Astrocyte (in vitro differentiated cells and primary cell): Measurements from ENCODE around the gene ALOXE3. TPM values are rescaled to one million over a fixed set of nuclear protein-coding genes. Genes with fewer than 3 reads are reported as not detected.

Source experiments
- DNase-seq: peaks from one replicate; pipeline ENCODE4 v3.0.0-alpha.2; 2010; ENCODE audit warnings: low read depth
- FAIRE-seq: peaks from 2 replicates; lab custom pipeline; 2011; peaks lifted over from hg19 to GRCh38; lab: Jason Lieb, UNC
- H2AFZ ChIP-seq: 2 replicates; pipeline ENCODE4 v1.6.0; 2012; ENCODE audit warnings: low read depth, low read length, inconsistent platforms
- H3K27ac ChIP-seq: 2 replicates; pipeline ENCODE4 v1.5.1; 2011; ENCODE audit warnings: low read depth, low read length, inconsistent platforms
- H3K27me3 ChIP-seq: 2 replicates; pipeline ENCODE4 v1.6.0; 2011; ENCODE audit warnings: low read length, inconsistent platforms; ENCODE audit not compliant: insufficient read depth
- H3K36me3 ChIP-seq: 2 replicates; pipeline ENCODE4 v1.5.1; 2011; ENCODE audit warnings: low read length, inconsistent platforms; ENCODE audit not compliant: insufficient read depth
- H3K4me1 ChIP-seq: 2 replicates; pipeline ENCODE4 v1.5.1; 2011; ENCODE audit warnings: low read length, inconsistent platforms; ENCODE audit not compliant: insufficient read depth
- H3K4me2 ChIP-seq: 2 replicates; pipeline ENCODE4 v1.6.0; 2012; ENCODE audit warnings: low read length, inconsistent platforms
- H3K4me3 ChIP-seq: 2 replicates; pipeline ENCODE4 v1.5.1; 2011; ENCODE audit warnings: low read depth, mild to moderate bottlenecking, low read length, inconsistent platforms; ENCODE audit not compliant: insufficient read depth
- H3K79me2 ChIP-seq: 2 replicates; pipeline ENCODE4 v1.6.0; 2012; ENCODE audit warnings: mild to moderate bottlenecking, low read length, inconsistent platforms; ENCODE audit not compliant: insufficient read depth
- H3K9ac ChIP-seq: 2 replicates; pipeline ENCODE4 v1.6.0; 2012; ENCODE audit warnings: mild to moderate bottlenecking, low read length, inconsistent platforms
- H3K9me3 ChIP-seq: 2 replicates; pipeline ENCODE4 v1.5.1; 2012; ENCODE audit warnings: low read depth, mild to moderate bottlenecking, low read length, inconsistent platforms; ENCODE audit not compliant: insufficient read depth
- H4K20me1 ChIP-seq: 2 replicates; pipeline ENCODE4 v1.6.0; 2012; ENCODE audit warnings: low read length, inconsistent platforms; ENCODE audit not compliant: insufficient read depth
- H3K27ac Mint-ChIP-seq: one replicate; pipeline ENCODE4 v1.8.0; 2021; ENCODE audit warnings: mild to moderate bottlenecking, mixed read lengths; ENCODE audit not compliant: unreplicated experiment
- H3K27me3 Mint-ChIP-seq: one replicate; pipeline ENCODE4 v1.8.0; 2021; ENCODE audit warnings: low read depth, mixed read lengths; ENCODE audit not compliant: unreplicated experiment
- H3K36me3 Mint-ChIP-seq: one replicate; pipeline ENCODE4 v1.8.0; 2021; ENCODE audit warnings: low read depth, mixed read lengths; ENCODE audit not compliant: unreplicated experiment
- H3K4me1 Mint-ChIP-seq: one replicate; pipeline ENCODE4 v1.8.0; 2021; ENCODE audit warnings: low read depth, mixed read lengths; ENCODE audit not compliant: unreplicated experiment
- H3K4me3 Mint-ChIP-seq: one replicate; pipeline ENCODE4 v1.8.0; 2021; ENCODE audit warnings: mild to moderate bottlenecking, moderate library complexity, mixed read lengths; ENCODE audit not compliant: unreplicated experiment
- H3K9me3 Mint-ChIP-seq: one replicate; pipeline ENCODE4 v1.8.0; 2021; ENCODE audit warnings: mild to moderate bottlenecking, mixed read lengths; ENCODE audit not compliant: unreplicated experiment
- CTCF ChIP-seq: IDR thresholded peaks from 2 replicates; pipeline ENCODE4 v1.5.1; 2011; ENCODE audit warnings: low read depth, mild to moderate bottlenecking, inconsistent platforms, low read length, moderate library complexity; ENCODE audit not compliant: insufficient read depth
- EZH2 ChIP-seq: IDR thresholded peaks from 2 replicates; pipeline ENCODE4 v1.6.1; 2012; ENCODE audit warnings: mild to moderate bottlenecking, low read length, inconsistent platforms; ENCODE audit not compliant: insufficient read depth
- total RNA-seq: library from RNA; stranded (reverse); gene quantifications from 2 replicates; pipeline ENCODE4 v1.2.1, GENCODE V29; 2021

Gene ALOXE3
- total RNA-seq, 1 donor from 2014 or later = 0.82 TPM

GRCh38 chr17:8073627-8074484 is 44.5 kb downstream of the ALOXE3 start:
- TF ChIP-seq EZH2 (no peak), CTCF (peak; percentile 63)
- peaks cover 1% of the 10 kb centered on the region for H3K36me3 Mint-ChIP-seq
- peaks cover 63% of the 10 kb centered on the region for H3K27me3 ChIP-seq
- DNase-seq (peak; percentile 21), FAIRE-seq (no peak)
- no peak overlapping the region for H3K27ac Mint-ChIP-seq
- peaks cover 4% of the 10 kb centered on the region for H3K4me1 Mint-ChIP-seq
- H3K4me1 ChIP-seq = peaks cover 2% of the 10 kb centered on the region
- H3K4me3 ChIP-seq = no peak overlapping the region
- no peaks in the 10 kb centered on the region for H3K9me3 ChIP-seq
- H3K27ac ChIP-seq = no peak overlapping the region
- peaks cover 95% of the 10 kb centered on the region for H3K27me3 Mint-ChIP-seq
- no peak overlapping the region for H3K4me3 Mint-ChIP-seq
- H4K20me1 ChIP-seq = no peaks in the 10 kb centered on the region
- peaks cover 2% of the 10 kb centered on the region for H3K9me3 Mint-ChIP-seq
- H3K4me2 ChIP-seq = peak overlapping the region; percentile 52
- H3K79me2 ChIP-seq = no peaks in the 10 kb centered on the region
- H3K36me3 ChIP-seq = no peaks in the 10 kb centered on the region
- H2AFZ ChIP-seq = peak overlapping the region; percentile 26
- no peak overlapping the region for H3K9ac ChIP-seq

DNA sequence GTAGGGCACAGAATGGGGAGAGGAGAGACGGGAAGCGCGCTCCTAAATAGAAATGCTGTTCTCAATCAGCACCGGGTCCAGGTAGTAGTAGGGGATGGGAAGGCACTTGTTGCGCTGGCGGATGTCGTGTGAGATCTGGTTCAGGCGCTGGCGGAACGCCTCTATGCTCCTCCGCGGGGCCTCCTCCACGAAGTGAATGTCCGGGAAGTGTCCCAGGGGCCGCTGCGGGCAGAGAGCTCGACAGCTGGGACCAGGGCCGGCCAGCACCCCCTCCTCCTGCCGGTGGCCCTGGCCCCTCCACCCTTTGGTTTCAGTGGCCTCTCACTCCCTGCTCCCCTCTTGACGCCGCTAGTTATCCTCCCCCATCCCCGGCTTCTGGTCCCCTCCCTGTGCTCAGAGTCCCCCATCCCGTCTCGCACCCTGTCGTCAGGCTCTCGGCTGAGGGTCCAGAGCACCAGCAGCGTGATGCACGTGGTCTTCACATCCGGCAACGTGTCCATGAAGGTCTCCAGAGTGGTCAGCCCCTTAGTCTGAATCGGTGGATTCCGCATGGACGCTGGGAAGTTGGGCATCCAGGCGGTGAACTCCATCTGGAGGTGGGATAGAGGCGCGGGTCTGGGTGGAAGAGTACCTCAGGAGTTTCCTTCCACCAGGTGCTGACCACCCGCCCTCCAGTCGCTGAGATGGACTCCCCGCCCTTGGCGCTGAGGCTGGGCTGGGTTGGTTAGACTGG is 45.4 kb downstream of the ALOXE3 start:
- peaks cover 99% of the 10 kb centered on the region for H3K27me3 Mint-ChIP-seq
- H3K4me2 ChIP-seq = peak overlapping the region; percentile 8
- H3K27ac Mint-ChIP-seq = peak overlapping the region; percentile 7
- FAIRE-seq (no peak), DNase-seq (no peak)
- H3K27ac ChIP-seq = no peak overlapping the region
- H3K9ac ChIP-seq = no peak overlapping the region
- H3K79me2 ChIP-seq = no peaks in the 10 kb centered on the region
- H3K36me3 Mint-ChIP-seq = peaks cover 1% of the 10 kb centered on the region
- H3K9me3 ChIP-seq = no peaks in the 10 kb centered on the region
- H3K27me3 ChIP-seq = peaks cover 60% of the 10 kb centered on the region
- H3K36me3 ChIP-seq = no peaks in the 10 kb centered on the region
- peaks cover 3% of the 10 kb centered on the region for H3K9me3 Mint-ChIP-seq
- no peaks in the 10 kb centered on the region for H4K20me1 ChIP-seq
- peak; percentile 37 for TF ChIP-seq EZH2
- TF ChIP-seq CTCF = no peak
- H3K4me1 Mint-ChIP-seq = peaks cover 4% of the 10 kb centered on the region
- H3K4me3 ChIP-seq = no peak overlapping the region
- no peak overlapping the region for H2AFZ ChIP-seq
- peak overlapping the region; percentile 31 for H3K4me3 Mint-ChIP-seq
- H3K4me1 ChIP-seq = peaks cover 2% of the 10 kb centered on the region
